Vein endothelial cell (primary cell): ENCODE measurements around the gene GPR39. TPM values are rescaled to one million over a fixed set of nuclear protein-coding genes. Genes with fewer than 3 reads are reported as not detected.

ENCODE experiments used
- small RNA-seq: library from RNA; depleted of rRNA; stranded (forward); fragments of <200 nt; gene quantifications from one replicate; pipeline ENCODE3, GENCODE V24; 2012
- total RNA-seq: library from RNA; depleted of rRNA; stranded (reverse); fragments of >200 nt; gene quantifications from 2 replicates; pipeline ENCODE4 v1.2.3, GENCODE V29; 2012

The GPR39 gene
- total RNA-seq: under 0.01 and 0.10 TPM in 2 replicates

DNA sequence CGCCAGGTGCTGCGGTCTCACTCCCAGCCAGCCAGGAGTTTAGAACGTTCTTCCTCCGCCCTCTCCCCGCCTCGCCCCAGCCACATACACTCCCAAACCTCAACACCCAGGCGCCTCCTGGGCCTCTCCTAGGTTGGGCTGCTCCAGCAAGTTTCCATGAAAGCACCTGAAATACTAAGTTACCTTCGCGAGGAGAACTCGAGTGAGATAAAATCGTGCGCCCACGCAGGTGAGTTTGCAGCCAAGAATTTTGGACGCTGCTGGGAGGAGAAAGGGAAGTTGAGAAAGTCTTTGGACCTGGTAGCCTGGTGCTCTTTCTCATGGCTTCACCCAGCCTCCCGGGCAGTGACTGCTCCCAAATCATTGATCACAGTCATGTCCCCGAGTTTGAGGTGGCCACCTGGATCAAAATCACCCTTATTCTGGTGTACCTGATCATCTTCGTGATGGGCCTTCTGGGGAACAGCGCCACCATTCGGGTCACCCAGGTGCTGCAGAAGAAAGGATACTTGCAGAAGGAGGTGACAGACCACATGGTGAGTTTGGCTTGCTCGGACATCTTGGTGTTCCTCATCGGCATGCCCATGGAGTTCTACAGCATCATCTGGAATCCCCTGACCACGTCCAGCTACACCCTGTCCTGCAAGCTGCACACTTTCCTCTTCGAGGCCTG, at the start of gene GPR39:
Gene GPR39 (plus strand): TSS at position 83 of the 673 bp plus-strand sequence.

DNA sequence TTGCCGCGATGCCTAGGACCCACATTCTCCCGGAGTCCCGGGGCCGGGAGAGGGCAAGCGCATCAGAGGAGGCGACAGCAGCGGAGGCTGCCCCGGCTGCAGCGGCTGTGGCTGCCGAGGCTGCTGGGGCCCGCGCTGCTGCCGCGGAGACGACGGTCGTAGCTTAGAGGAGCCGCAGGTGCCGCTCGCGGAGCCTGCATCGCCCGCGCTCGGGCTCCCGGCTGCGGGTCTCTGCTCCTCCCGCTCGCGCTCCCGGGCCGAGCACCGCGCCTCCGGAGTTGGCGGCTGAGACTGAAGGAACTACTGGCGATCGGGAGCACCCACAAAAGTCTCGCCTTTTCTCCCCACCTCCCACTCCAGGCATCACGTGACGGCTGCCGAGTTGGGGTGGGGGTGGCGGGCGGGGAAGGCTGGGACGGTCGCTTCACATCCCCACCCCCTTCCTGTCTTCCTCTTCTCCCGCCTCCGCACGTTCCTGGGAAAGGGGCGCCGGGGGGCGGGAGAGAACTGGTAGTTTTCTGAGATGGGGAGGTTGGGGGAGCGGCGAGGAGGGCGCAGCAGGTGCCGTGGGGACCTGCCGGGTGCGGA, 253.4 kb downstream of the GPR39 start, which contains the start of gene LYPD1:
Gene LYPD1 (minus strand): TSS at position 298 of the 588 bp plus-strand sequence. CDS start 273 bp downstream, at position 25.

Small RNAs within 50 kb of the gene (small RNA-seq; reads per million reads assigned to genes)
- gene RNU6-175P: not detected
